C4-2B (cell line): ENCODE results near the gene DNAH2.

Experiments
- CTCF ChIP-seq: fragments of 450-650 bp; conservative IDR thresholded peaks from 2 replicates; pipeline ENCODE4 v1.5.1; 2017; ENCODE audit warnings: mild to moderate bottlenecking
- ZFX ChIP-seq: fragments of 450-650 bp; IDR thresholded peaks from 2 replicates; pipeline ENCODE4 v1.6.1; 2017

- no peak for TF ChIP-seq CTCF
- TF ChIP-seq ZFX = no peak
These were observed 128.7 kb downstream of the DNAH2 start for GRCh38 chr17:7846063-7846735.
